ENCODE results near the gene TTC3. TPM values are rescaled to one million over a fixed set of nuclear protein-coding genes. Genes with fewer than 3 reads are reported as not detected.

Gene TTC3
- total and polyA plus RNA-seq, 9 of the 15 experiments (the other 6 are each of a cell fraction or from before 2014, with no cell fraction given) = 17.5 to 92.0 (median 59.5) TPM

GRCh38 chr21:37208056-37208721, 135.1 kb downstream of the TTC3 start (continued):
- TF ChIP-seq MGA (IDR thresholded peaks at IDR 0.05) = peak; percentile 72
- TF ChIP-seq MNT (conservative IDR thresholded peaks at IDR 0.05) = peak in 1 of 2 experiments; percentile 36; a peak in 1 of 4 replicates
- TF ChIP-seq HNRNPK (IDR thresholded peaks at IDR 0.05; ENCODE audit: low read depth, low read length, poor library complexity, severe bottlenecking) = no peak
- TF ChIP-seq MIER1 (IDR thresholded peaks at IDR 0.05; ENCODE audit: low read depth) = no peak
- 0 out of 4 replicates have a peak, but pooled peaks of 1 of the 2 experiments have one; percentile 62 for TF ChIP-seq UBTF (IDR thresholded peaks at IDR 0.05; ENCODE audit: borderline replicate concordance in 1 of 2, low read depth in 2 of 2, low read length in 2 of 2)
- TF ChIP-seq AFF4 (CRISPR knock-in tag; IDR thresholded peaks at IDR 0.05) = no peak
